ENCODE measurements around the gene EPS8L3. TPM values are rescaled to one million over a fixed set of nuclear protein-coding genes. Genes with fewer than 3 reads are reported as not detected.

The EPS8L3 gene
- polyA plus RNA-seq, 1 of the 3 experiments (the other 2 are of a cell fraction), result not detected

DNA sequence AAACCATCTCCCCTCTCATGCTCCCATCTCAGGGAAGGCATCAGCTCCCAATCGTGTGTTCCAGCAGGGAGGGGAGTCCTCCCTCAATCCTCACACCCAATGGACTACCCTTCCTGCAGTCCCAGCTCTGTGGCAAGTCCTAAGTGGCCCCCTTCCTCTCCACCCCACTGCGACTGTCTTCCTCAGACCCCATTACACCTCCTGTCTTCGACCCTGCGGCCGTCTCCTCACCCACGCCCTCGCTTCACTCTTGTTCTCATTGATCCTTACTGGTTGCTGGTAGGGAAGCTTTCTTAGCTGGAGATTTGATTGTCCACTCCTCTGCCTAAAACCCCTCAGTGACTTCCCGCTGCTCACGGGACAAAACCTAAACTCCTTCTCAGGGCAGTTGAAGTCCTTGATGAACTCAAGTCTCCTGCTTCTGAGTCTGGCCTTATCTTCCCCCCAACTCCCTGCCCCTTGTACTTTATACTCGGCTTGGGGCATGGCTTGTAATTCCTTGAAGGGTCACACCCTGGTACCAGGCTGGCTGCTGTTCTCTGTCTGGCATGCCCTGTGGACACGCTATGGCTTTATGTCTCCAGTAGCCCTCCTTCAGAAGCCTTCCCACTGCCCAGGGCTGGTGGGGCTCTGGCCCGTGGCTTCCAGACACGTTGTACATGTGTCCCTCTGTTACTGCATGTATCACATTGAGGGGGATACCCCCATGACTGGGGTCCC, 2.3 kb upstream of the EPS8L3 start:
- H2AFZ ChIP-seq (ENCODE audit: low read depth), result no peak overlapping the region
- no peaks in the 10 kb centered on the region for H3K27me3 ChIP-seq (ENCODE audit: insufficient read depth)
- no peaks in the 10 kb centered on the region for H3K36me3 ChIP-seq (replicated peaks in 1 of 2; ENCODE audit: control insufficient read depth in 1 of 2, insufficient read depth in 2 of 2, low read length in 1 of 2)
- ChIA-PET POLR2A (no interaction called here), CTCF (interaction anchor here (1.1 to 5.2 kb wide), 4 partner anchors 7 to 218 kb away, joined by 3 to 36 read pairs (median 8); partner anchors contain the start of gene AHCYL1)
- H3K4me1 ChIP-seq (ENCODE audit: control insufficient read depth in 1 of 2, insufficient read depth in 2 of 2, low read depth in 1 of 2, low read length in 1 of 2), result peaks cover 4 to 15% of the 10 kb centered on the region in 2 experiments; a peak in 2 of 4 replicates
- no peaks in the 10 kb centered on the region for H4K20me1 ChIP-seq (ENCODE audit: insufficient read depth)
- H3K4me2 ChIP-seq, result no peak overlapping the region
- WGBS (ENCODE audit: low lambda C conversion rate), result 73% methylated on average over 12 of the region's 13 CpGs
- H3F3A ChIP-seq (replicated peaks; ENCODE audit: insufficient read depth), result no peaks in the 10 kb centered on the region
- H3K27ac ChIP-seq (ENCODE audit: low read depth in 2 of 2, low read length in 1 of 2), result no peak overlapping the region
- H3K9me3 ChIP-seq, result no peaks in the 10 kb centered on the region
- DNase-seq, result no peak
- no peaks in the 10 kb centered on the region for H3K79me2 ChIP-seq (ENCODE audit: insufficient read depth)
- H3K9ac ChIP-seq, result no peak overlapping the region
- no peaks in the 10 kb centered on the region for H3K9me2 ChIP-seq
- no peak overlapping the region for H3K4me3 ChIP-seq (ENCODE audit: low read depth in 2 of 2, low read length in 1 of 2)
- no peak for TF ChIP-seq YY1 (IDR thresholded peaks at IDR 0.05; ENCODE audit: low read depth)
- no peak for TF ChIP-seq SMC3 (IDR thresholded peaks at IDR 0.05; ENCODE audit: low read depth, low read length)
- TF ChIP-seq ZBTB33 (IDR thresholded peaks at IDR 0.05; ENCODE audit: borderline replicate concordance, low read depth), result no peak
- TF ChIP-seq RXRA (IDR thresholded peaks at IDR 0.05; ENCODE audit: borderline replicate concordance, low read depth), result no peak
- TF ChIP-seq MEF2A (IDR thresholded peaks at IDR 0.05; ENCODE audit: borderline replicate concordance, low read depth), result no peak
- no peak for TF ChIP-seq CHD2 (IDR thresholded peaks at IDR 0.05; ENCODE audit: low read length, partially characterized antibody)
- TF ChIP-seq, protein P1, sequence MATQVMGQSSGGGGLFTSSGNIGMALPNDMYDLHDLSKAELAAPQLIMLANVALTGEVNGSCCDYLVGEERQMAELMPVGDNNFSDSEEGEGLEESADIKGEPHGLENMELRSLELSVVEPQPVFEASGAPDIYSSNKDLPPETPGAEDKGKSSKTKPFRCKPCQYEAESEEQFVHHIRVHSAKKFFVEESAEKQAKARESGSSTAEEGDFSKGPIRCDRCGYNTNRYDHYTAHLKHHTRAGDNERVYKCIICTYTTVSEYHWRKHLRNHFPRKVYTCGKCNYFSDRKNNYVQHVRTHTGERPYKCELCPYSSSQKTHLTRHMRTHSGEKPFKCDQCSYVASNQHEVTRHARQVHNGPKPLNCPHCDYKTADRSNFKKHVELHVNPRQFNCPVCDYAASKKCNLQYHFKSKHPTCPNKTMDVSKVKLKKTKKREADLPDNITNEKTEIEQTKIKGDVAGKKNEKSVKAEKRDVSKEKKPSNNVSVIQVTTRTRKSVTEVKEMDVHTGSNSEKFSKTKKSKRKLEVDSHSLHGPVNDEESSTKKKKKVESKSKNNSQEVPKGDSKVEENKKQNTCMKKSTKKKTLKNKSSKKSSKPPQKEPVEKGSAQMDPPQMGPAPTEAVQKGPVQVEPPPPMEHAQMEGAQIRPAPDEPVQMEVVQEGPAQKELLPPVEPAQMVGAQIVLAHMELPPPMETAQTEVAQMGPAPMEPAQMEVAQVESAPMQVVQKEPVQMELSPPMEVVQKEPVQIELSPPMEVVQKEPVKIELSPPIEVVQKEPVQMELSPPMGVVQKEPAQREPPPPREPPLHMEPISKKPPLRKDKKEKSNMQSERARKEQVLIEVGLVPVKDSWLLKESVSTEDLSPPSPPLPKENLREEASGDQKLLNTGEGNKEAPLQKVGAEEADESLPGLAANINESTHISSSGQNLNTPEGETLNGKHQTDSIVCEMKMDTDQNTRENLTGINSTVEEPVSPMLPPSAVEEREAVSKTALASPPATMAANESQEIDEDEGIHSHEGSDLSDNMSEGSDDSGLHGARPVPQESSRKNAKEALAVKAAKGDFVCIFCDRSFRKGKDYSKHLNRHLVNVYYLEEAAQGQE (IDR thresholded peaks at IDR 0.05; ENCODE audit: low read depth, low read length), result no peak
- no peak for TF ChIP-seq USF2 (IDR thresholded peaks at IDR 0.05; ENCODE audit: borderline replicate concordance, low read depth, low read length)
- no peak for TF ChIP-seq IRF3 (IDR thresholded peaks at IDR 0.05; ENCODE audit: low read depth, low read length)
- TF ChIP-seq TCF12 (IDR thresholded peaks at IDR 0.05), result no peak
- TF ChIP-seq FOXJ3 (CRISPR knock-in tag; IDR thresholded peaks at IDR 0.05), result no peak
- no peak for TF ChIP-seq TEAD4 (IDR thresholded peaks at IDR 0.05; ENCODE audit: borderline replicate concordance, insufficient read depth)
